Endothelial cell of umbilical vein (primary cell): ENCODE measurements around the gene CXCL14. TPM values are rescaled to one million over a fixed set of nuclear protein-coding genes. Genes with fewer than 3 reads are reported as not detected.

Source experiments
- BruUV-seq: library from RNA; stranded (reverse); fragments of 400-500 nt; replicated peaks from 2 replicates; lab custom pipeline; 2021; lab: Mats Ljungman, UMichigan
- CTCF ChIA-PET: fragments of 300-600, 350-600 bp; sonication (Branson Sonifier 250); formaldehyde crosslinking; loops from one replicate; lab custom pipeline; 2021; ENCODE audit warnings: antibody characterized with exemption, inconsistent platforms; lab: Charles Lee
- POLR2A ChIA-PET: fragments of 300-600, 350-600 bp; sonication (Branson Sonifier 250); formaldehyde crosslinking; loops from one replicate; lab custom pipeline; 2021; ENCODE audit warnings: antibody characterized with exemption, inconsistent platforms; lab: Charles Lee
- DNase-seq: peaks from one replicate; pipeline ENCODE4 v3.0.0-alpha.2; 2011; ENCODE audit warnings: low read depth, low spot score
- FAIRE-seq: peaks from 2 replicates; lab custom pipeline; 2011; peaks lifted over from hg19 to GRCh38; lab: Jason Lieb, UNC
- H2AFZ ChIP-seq: 2 replicates; pipeline ENCODE4 v1.6.0; 2012; ENCODE audit warnings: low read depth, low read length, control low read depth, inconsistent platforms
- H3K27ac ChIP-seq: 2 replicates; pipeline ENCODE4 v1.5.1; 2011; ENCODE audit warnings: low read depth, mild to moderate bottlenecking, control low read depth, low read length, moderate library complexity; ENCODE audit not compliant: insufficient read depth
- H3K27me3 ChIP-seq, 2 experiments: 2 replicates each; pipeline versions ENCODE4 v1.6.0 to v1.6.1; 2011; ENCODE audit warnings: low read length in 2 of 2, mixed read lengths in 1 of 2; ENCODE audit not compliant: control insufficient read depth in 2 of 2, insufficient read depth in 2 of 2
- H3K36me3 ChIP-seq, 2 experiments: 2 replicates in 1 of 2; 3 replicates in 1 of 2; pipeline ENCODE4 v1.5.1; 2011; ENCODE audit warnings: low read length in 2 of 2, mild to moderate bottlenecking in 1 of 2, moderate library complexity in 1 of 2; ENCODE audit not compliant: control insufficient read depth in 2 of 2, insufficient read depth in 2 of 2; ENCODE audit errors: extremely low read depth in 1 of 2
- H3K4me1 ChIP-seq: 3 replicates; pipeline ENCODE4 v1.5.1; 2011; ENCODE audit warnings: mild to moderate bottlenecking, low read length; ENCODE audit not compliant: control insufficient read depth, insufficient read depth; ENCODE audit errors: extremely low read depth
- H3K4me2 ChIP-seq: 2 replicates; pipeline ENCODE4 v1.6.1; 2011; ENCODE audit warnings: low read length, control low read depth, mixed read lengths; ENCODE audit not compliant: insufficient read depth
- H3K4me3 ChIP-seq, 3 experiments: fragments of 200-600 bp in 1 of 3; sonication (generic), shearing (Covaris generic) in 1 of 3; replicated peaks in 1 of 3; 2 replicates each; pipeline ENCODE4 v1.5.1; 2011 to 2016; ENCODE audit warnings: control low read depth in 3 of 3, low read length in 3 of 3, mild to moderate bottlenecking in 2 of 3, inconsistent platforms in 1 of 3, low read depth in 1 of 3, moderate library complexity in 1 of 3; ENCODE audit not compliant: insufficient read depth in 1 of 3
- H3K79me2 ChIP-seq: 2 replicates; pipeline ENCODE4 v1.6.0; 2012; ENCODE audit warnings: low read length, inconsistent platforms; ENCODE audit not compliant: control insufficient read depth, insufficient read depth
- H3K9ac ChIP-seq: replicated peaks from 2 replicates; pipeline ENCODE3; 2011; ENCODE audit warnings: low read length, control low read depth; ENCODE audit not compliant: insufficient read depth; ENCODE audit errors: extremely low read depth
- H3K9me1 ChIP-seq: replicated peaks from 3 replicates; pipeline ENCODE4 v1.6.0; 2011; ENCODE audit warnings: mild to moderate bottlenecking, low read length; ENCODE audit not compliant: control insufficient read depth, insufficient read depth; ENCODE audit errors: extremely low read depth
- H3K9me3 ChIP-seq: replicated peaks from 2 replicates; pipeline ENCODE4 v1.5.1; 2012; ENCODE audit warnings: low read length, inconsistent platforms; ENCODE audit not compliant: control insufficient read depth, insufficient read depth
- H4K20me1 ChIP-seq: replicated peaks from 2 replicates; pipeline ENCODE3; 2011; ENCODE audit warnings: mild to moderate bottlenecking, low read length; ENCODE audit not compliant: control insufficient read depth, insufficient read depth; ENCODE audit errors: extremely low read depth
- EZH2 ChIP-seq: IDR thresholded peaks from 2 replicates; pipeline ENCODE4 v1.6.1; 2012; ENCODE audit warnings: borderline replicate concordance, low read depth, mild to moderate bottlenecking, moderate library complexity, low read length, inconsistent platforms; ENCODE audit not compliant: severe bottlenecking
- GATA2 ChIP-seq: IDR thresholded peaks from 2 replicates; pipeline ENCODE4 v1.7.0; 2011; ENCODE audit warnings: low read depth, mild to moderate bottlenecking, moderate library complexity, mixed read lengths, low read length; ENCODE audit not compliant: insufficient read length, insufficient read depth
- MAX ChIP-seq: IDR thresholded peaks from 2 replicates; pipeline ENCODE4 v1.6.1; 2011; ENCODE audit not compliant: insufficient read depth, insufficient read length
- MYC ChIP-seq: IDR thresholded peaks from one replicate; pipeline ENCODE4 v1.6.1; 2011; ENCODE audit warnings: mild to moderate bottlenecking, low read depth, low read length
- POLR2AphosphoS5 ChIP-seq: IDR thresholded peaks from 2 replicates; pipeline ENCODE4 v1.6.1; 2012; ENCODE audit warnings: low read depth, mild to moderate bottlenecking, control low read depth, low read length, moderate library complexity; ENCODE audit not compliant: insufficient read depth
- dilution Hi-C: fragments of 300-500 bp; cut with MboI; formaldehyde crosslinking; loops from one replicate; pipeline ENCODE4 v1.15.0; 2019; ENCODE audit warnings: low sequenced_read_pairs; ENCODE audit not compliant: extremely low pct_ligation_motif_present
- intact Hi-C: fragments of 100-400 bp; cut with micrococcal nuclease; formaldehyde crosslinking; loops from one replicate; pipeline ENCODE4 v1.10.0; 2022
- polyA plus RNA-seq, 4 experiments: library from polyadenylated mRNA; depleted of rRNA in 3 of 4; stranded (reverse) in 3 of 4; unstranded in 1 of 4; fragments of >200 nt; gene quantifications; 2 replicates each; pipeline versions ENCODE4 v1.2.1 to v1.2.3, GENCODE V29; 2011 to 2012; ENCODE audit warnings: missing spikeins in 1 of 4
- total RNA-seq: library from RNA; stranded (reverse); gene quantifications from 2 replicates; pipeline ENCODE4 v1.2.3, GENCODE V29; 2021

The CXCL14 gene
- total and polyA plus RNA-seq, 2 donors (not counting 3 experiments of a cell fraction or from before 2014, with no cell fraction given) = not detected

GRCh38 chr5:135625961-135626360 lies 47.2 kb upstream of the CXCL14 start:
- no peaks in the 10 kb centered on the region for H3K36me3 ChIP-seq
- H3K79me2 ChIP-seq = no peaks in the 10 kb centered on the region
- FAIRE-seq (no peak), DNase-seq (no peak)
- POLR2A ChIA-PET = no interaction called here
- no peak overlapping the region for H3K4me3 ChIP-seq
- no peaks in the 10 kb centered on the region for H3K9me3 ChIP-seq
- CTCF ChIA-PET = no interaction called here
- no peaks in the 10 kb centered on the region for H4K20me1 ChIP-seq
- dilution Hi-C loops (no loop called here), intact Hi-C loops (no loop called here)
- H3K4me2 ChIP-seq = no peak overlapping the region
- no peak overlapping the region for H3K9ac ChIP-seq
- no peaks in the 10 kb centered on the region for H3K9me1 ChIP-seq
- no peak for TF ChIP-seq POLR2AphosphoS5
- TF ChIP-seq MYC = no peak
- TF ChIP-seq GATA2 = no peak
- no peaks in the 10 kb centered on the region for H3K27me3 ChIP-seq
- no peak overlapping the region for H3K27ac ChIP-seq
- H2AFZ ChIP-seq = no peak overlapping the region
- no TSS peak for BruUV-seq
- no peaks in the 10 kb centered on the region for H3K4me1 ChIP-seq

- DNase-seq = no peak
- Histone ChIP-seq H3K9me3 (no peaks in the 10 kb centered on the region), H3K79me2 (no peaks in the 10 kb centered on the region), H3K4me2 (no peak overlapping the region), H3K9me1 (no peaks in the 10 kb centered on the region), H3K27ac (no peak overlapping the region), H2AFZ (no peak overlapping the region), H3K27me3 (no peaks in the 10 kb centered on the region), H3K4me3 (no peak overlapping the region), H4K20me1 (no peaks in the 10 kb centered on the region), H3K9ac (no peak overlapping the region), H3K4me1 (no peaks in the 10 kb centered on the region), H3K36me3 (no peaks in the 10 kb centered on the region)
- TF ChIP-seq EZH2 (no peak), MAX (no peak)
- intact Hi-C loops (no loop called here), dilution Hi-C loops (no loop called here)
- no TSS peak for BruUV-seq
- ChIA-PET POLR2A (no interaction called here), CTCF (no interaction called here)
- FAIRE-seq = no peak
Observed at GRCh38 chr5:135625486-135625885, 46.7 kb upstream of the CXCL14 start.
